Mesothelial cell of epicardium (in vitro differentiated cells): ENCODE measurements around the gene SH2D5. TPM values are rescaled to one million over a fixed set of nuclear protein-coding genes. Genes with fewer than 3 reads are reported as not detected.

Experiments used
- DNase-seq, 2 experiments: peaks; one replicate each; pipeline ENCODE4 v3.0.0; 2021; ENCODE audit warnings: low spot score in 2 of 2; ENCODE audit not compliant: unreplicated experiment in 2 of 2
- H3K27ac Mint-ChIP-seq: 2 replicates; pipeline ENCODE4 v1.8.0; 2021; ENCODE audit warnings: mixed read lengths
- H3K27me3 Mint-ChIP-seq: 2 replicates; pipeline ENCODE4 v1.8.0; 2021; ENCODE audit warnings: low read depth, mixed read lengths
- H3K36me3 Mint-ChIP-seq: 2 replicates; pipeline ENCODE4 v1.8.0; 2021; ENCODE audit warnings: mixed read lengths
- H3K4me1 Mint-ChIP-seq: 2 replicates; pipeline ENCODE4 v1.8.0; 2021; ENCODE audit warnings: mixed read lengths
- H3K4me3 Mint-ChIP-seq: 2 replicates; pipeline ENCODE4 v1.8.0; 2021; ENCODE audit warnings: mild to moderate bottlenecking, moderate library complexity, mixed read lengths
- H3K9me3 Mint-ChIP-seq: 2 replicates; pipeline ENCODE4 v1.8.0; 2021; ENCODE audit warnings: mixed read lengths
- CTCF ChIP-seq: fragments of 200-600 bp; sonication (generic); IDR thresholded peaks from one replicate; pipeline ENCODE4 v1.5.0; 2021; ENCODE audit warnings: antibody characterized with exemption; ENCODE audit not compliant: unreplicated experiment
- total RNA-seq: library from RNA; stranded (reverse); gene quantifications from 3 replicates; pipeline ENCODE4 v1.2.1, GENCODE V29; 2021

The SH2D5 gene
- total RNA-seq, 1 donor from 2014 or later = 0.45 TPM

DNA sequence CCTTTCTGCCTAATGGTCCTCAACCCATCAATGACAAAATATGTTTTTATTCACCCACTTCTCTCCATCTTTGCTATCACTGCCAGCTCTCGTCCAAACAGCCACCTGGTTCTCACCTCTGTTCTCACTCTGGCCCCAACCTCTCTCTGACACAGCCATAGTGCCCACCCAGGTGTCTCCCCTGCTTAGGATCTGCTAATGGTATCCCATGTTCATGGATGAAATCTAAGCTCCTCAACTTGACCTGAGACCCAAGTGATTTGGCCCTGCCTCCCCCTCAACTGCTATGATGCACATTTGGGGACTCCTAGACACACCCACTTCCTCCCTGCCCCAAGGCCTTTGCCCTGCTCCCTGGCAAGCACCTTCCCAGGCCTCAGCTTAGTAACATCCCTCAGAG is 40.6 kb downstream of the SH2D5 start:
- Mint-ChIP-seq H3K27ac (no peak overlapping the region), H3K4me3 (no peak overlapping the region), H3K36me3 (no peaks in the 10 kb centered on the region), H3K27me3 (peaks cover 2% of the 10 kb centered on the region), H3K9me3 (peaks cover 4% of the 10 kb centered on the region), H3K4me1 (peaks cover 3% of the 10 kb centered on the region)
- TF ChIP-seq CTCF = no peak
- no peak for DNase-seq

- no peaks in the 10 kb centered on the region for H3K27me3 Mint-ChIP-seq
- no peak overlapping the region for H3K27ac Mint-ChIP-seq
- no peak overlapping the region for H3K4me3 Mint-ChIP-seq
- H3K4me1 Mint-ChIP-seq = no peaks in the 10 kb centered on the region
- no peaks in the 10 kb centered on the region for H3K36me3 Mint-ChIP-seq
- DNase-seq = no peak
- TF ChIP-seq CTCF = no peak
- H3K9me3 Mint-ChIP-seq = peaks cover 4% of the 10 kb centered on the region
Observed at GRCh38 chr1:20689645-20690056, 42.9 kb downstream of the SH2D5 start.

DNA sequence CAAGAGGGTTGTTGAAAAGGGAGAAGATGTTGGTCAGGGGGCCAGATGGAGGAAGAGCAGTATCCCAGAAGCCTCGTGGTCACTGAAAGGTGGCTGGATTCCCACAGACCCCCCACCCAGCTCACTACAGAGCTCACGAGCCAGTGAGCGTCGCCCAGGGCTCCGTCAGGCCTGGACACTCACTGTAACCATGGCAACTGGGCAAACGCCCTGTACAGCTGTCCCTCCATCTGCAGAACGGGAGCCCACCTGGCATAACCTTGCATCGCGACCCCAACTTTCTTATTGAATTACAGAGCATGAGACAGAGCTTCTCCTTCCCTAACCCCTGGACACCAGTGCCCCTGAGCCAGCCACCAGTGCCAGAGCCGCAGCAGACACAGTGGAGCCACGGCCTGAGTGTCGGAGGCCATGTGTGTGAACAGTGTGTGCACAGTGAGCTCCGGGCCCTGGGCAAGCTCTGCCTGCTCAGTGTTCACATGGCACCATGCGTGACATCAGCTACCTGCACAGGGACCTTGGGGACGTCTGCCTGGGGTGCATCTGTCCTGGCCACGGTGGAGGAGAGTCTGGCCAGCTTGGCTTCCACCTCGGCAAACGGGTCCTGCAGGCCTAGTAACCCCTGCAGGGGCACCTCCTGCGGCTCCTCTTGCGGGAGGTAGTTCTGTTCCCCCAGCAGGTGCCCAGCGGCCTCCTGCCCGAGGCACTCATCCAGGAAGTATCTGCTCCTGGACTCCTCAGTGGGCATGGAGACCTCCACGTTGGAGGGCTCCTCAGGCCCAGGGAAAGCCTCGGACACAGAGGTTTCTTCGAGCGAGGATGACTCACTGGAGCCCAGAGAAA is 45.4 kb downstream of the SH2D5 start:
- DNase-seq = no peak
- no peaks in the 10 kb centered on the region for H3K36me3 Mint-ChIP-seq
- no peaks in the 10 kb centered on the region for H3K4me1 Mint-ChIP-seq
- no peak for TF ChIP-seq CTCF
- H3K9me3 Mint-ChIP-seq = peaks cover 4% of the 10 kb centered on the region
- H3K27ac Mint-ChIP-seq = no peak overlapping the region
- no peaks in the 10 kb centered on the region for H3K27me3 Mint-ChIP-seq
- no peak overlapping the region for H3K4me3 Mint-ChIP-seq

DNA sequence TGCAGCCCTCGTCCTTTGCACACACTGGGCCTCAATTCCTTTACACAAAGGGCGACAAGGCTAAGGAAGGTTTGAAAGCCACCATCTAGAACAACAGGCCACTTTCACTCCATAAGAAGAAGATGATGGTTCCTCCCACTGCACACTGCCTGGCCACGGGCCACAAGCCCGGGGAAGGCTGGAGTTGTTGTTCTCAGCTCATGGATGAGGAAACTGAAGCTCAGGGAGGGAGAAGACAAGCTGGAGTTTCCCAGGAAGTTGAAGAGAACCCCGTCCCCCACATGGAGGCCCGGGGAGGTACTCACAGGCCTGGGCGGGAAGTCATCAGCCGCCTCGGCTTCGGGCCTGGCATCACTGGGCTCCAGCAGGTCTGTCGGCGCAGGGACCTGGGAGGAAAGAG is 46.8 kb downstream of the SH2D5 start:
- DNase-seq = no peak
- H3K36me3 Mint-ChIP-seq = no peaks in the 10 kb centered on the region
- H3K9me3 Mint-ChIP-seq = no peaks in the 10 kb centered on the region
- H3K4me3 Mint-ChIP-seq = no peak overlapping the region
- TF ChIP-seq CTCF = no peak
- no peak overlapping the region for H3K27ac Mint-ChIP-seq
- H3K27me3 Mint-ChIP-seq = peaks cover 2% of the 10 kb centered on the region
- H3K4me1 Mint-ChIP-seq = no peaks in the 10 kb centered on the region

DNA sequence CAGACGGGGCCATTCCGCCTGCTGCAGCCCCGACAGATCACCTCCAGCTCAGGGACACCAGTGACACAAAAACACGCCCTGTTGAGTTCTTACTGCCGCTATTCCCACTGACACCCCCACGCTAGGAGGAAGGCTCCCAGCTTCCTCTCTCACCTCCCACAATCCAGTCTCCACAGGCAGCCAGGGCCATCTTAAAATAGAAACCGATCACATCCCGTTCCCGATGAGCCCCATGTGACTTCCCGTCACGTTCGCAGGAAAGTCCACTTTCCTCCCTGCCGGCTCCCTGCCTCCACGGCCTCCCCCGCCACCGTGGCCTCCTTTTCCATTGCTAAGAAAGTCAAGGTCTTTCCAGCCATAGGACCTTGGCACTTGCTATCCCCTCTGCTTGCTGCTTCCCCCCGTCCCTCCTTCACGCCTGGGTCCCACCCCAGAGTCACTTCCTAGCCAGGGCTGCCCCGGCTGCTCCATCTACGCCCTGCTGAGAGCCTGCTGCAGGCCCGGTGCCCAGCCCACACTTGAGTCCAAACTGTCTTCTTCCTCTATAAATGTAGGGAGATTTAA is 47.3 kb downstream of the SH2D5 start:
- no peak overlapping the region for H3K4me3 Mint-ChIP-seq
- H3K27ac Mint-ChIP-seq = no peak overlapping the region
- peaks cover 2% of the 10 kb centered on the region for H3K27me3 Mint-ChIP-seq
- no peaks in the 10 kb centered on the region for H3K4me1 Mint-ChIP-seq
- TF ChIP-seq CTCF = no peak
- no peaks in the 10 kb centered on the region for H3K9me3 Mint-ChIP-seq
- no peak for DNase-seq
- no peaks in the 10 kb centered on the region for H3K36me3 Mint-ChIP-seq
